Hepatocyte (in vitro differentiated cells): ENCODE results near the gene ATG13.

ENCODE experiments used
- EZH2 ChIP-seq: fragments of 200-600 bp; sonication (generic); IDR thresholded peaks from 2 replicates; pipeline ENCODE4 v1.6.1; 2016; ENCODE audit warnings: antibody characterized with exemption, mild to moderate bottlenecking, borderline replicate concordance
- EZH2phosphoT487 ChIP-seq: fragments of 200-600 bp; sonication (generic); IDR thresholded peaks from one replicate; pipeline ENCODE4 v1.6.1; 2018; ENCODE audit warnings: antibody characterized with exemption, mild to moderate bottlenecking, low read depth, moderate library complexity; ENCODE audit not compliant: unreplicated experiment, severe bottlenecking
- TF ChIP-seq, protein P1 (sequence below): fragments of 200-600 bp; sonication (generic); IDR thresholded peaks from 2 replicates; pipeline ENCODE4 v1.5.1; 2016; ENCODE audit warnings: antibody characterized with exemption, mild to moderate bottlenecking; ENCODE audit not compliant: poor library complexity

DNA sequence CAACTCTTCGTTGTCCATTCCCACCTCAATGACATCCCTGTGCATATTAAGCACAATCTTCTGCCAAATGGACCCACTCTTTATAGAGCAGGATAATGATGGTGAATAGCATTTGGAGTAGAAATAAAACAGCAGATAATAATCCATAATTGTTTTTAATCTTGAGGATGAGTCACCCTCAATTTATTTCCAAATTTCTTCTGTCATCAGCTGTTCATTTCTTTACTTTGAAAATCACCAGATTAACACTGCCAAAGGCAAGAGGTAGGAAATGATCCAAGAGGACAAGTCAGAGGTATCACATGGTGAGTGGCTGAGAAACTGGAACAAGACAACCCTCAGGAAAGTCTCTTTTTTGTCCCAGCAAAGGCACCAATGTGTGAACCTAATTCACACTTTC lies 16.2 kb upstream of the ATG13 start:
- TF ChIP-seq, protein P1, sequence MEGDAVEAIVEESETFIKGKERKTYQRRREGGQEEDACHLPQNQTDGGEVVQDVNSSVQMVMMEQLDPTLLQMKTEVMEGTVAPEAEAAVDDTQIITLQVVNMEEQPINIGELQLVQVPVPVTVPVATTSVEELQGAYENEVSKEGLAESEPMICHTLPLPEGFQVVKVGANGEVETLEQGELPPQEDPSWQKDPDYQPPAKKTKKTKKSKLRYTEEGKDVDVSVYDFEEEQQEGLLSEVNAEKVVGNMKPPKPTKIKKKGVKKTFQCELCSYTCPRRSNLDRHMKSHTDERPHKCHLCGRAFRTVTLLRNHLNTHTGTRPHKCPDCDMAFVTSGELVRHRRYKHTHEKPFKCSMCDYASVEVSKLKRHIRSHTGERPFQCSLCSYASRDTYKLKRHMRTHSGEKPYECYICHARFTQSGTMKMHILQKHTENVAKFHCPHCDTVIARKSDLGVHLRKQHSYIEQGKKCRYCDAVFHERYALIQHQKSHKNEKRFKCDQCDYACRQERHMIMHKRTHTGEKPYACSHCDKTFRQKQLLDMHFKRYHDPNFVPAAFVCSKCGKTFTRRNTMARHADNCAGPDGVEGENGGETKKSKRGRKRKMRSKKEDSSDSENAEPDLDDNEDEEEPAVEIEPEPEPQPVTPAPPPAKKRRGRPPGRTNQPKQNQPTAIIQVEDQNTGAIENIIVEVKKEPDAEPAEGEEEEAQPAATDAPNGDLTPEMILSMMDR = no peak
- TF ChIP-seq EZH2 = no peak
- no peak for TF ChIP-seq EZH2phosphoT487
